Mesenchymal stem cell (in vitro differentiated cells and primary cell): ENCODE results near the gene MTMR11.
A peak's percentile ranks its signal among the peaks of the same experiment; 100 is the strongest.
"Not testable (repeated sequence)": the region's sequence is repeated elsewhere in the genome, so short reads cannot be mapped to it uniquely, and the experiment has no call there.

Experiments used
- DNase-seq: peaks from one replicate; pipeline ENCODE4 v3.0.0-alpha.2; 2013
- H2AFZ ChIP-seq: one replicate; pipeline ENCODE4 v1.6.1; 2013; ENCODE audit warnings: low read depth, mild to moderate bottlenecking, control low read depth, inconsistent platforms, low read length, moderate library complexity
- H2AK5ac ChIP-seq: 2 replicates; pipeline ENCODE4 v1.6.1; 2013; ENCODE audit warnings: low read length, moderate library complexity, mild to moderate bottlenecking, inconsistent platforms; ENCODE audit not compliant: severe bottlenecking
- H2BK120ac ChIP-seq: one replicate; pipeline ENCODE4 v1.6.1; 2013; ENCODE audit warnings: low read depth, mild to moderate bottlenecking, inconsistent platforms, low read length, moderate library complexity
- H2BK12ac ChIP-seq, 2 experiments: one replicate each; pipeline ENCODE4 v1.6.1; 2013; ENCODE audit warnings: inconsistent platforms in 2 of 2, low read length in 2 of 2, mild to moderate bottlenecking in 2 of 2, moderate library complexity in 2 of 2, control low read depth in 1 of 2
- H2BK15ac ChIP-seq: one replicate; pipeline ENCODE4 v1.6.1; 2013; ENCODE audit warnings: mild to moderate bottlenecking, low read depth, inconsistent platforms; ENCODE audit not compliant: poor library complexity, severe bottlenecking
- H2BK5ac ChIP-seq: 2 replicates; pipeline ENCODE4 v1.6.1; 2013; ENCODE audit warnings: low read depth, mild to moderate bottlenecking, low read length, control low read depth, inconsistent platforms; ENCODE audit not compliant: poor library complexity, severe bottlenecking
- H3K14ac ChIP-seq, 2 experiments: one replicate each; pipeline ENCODE4 v1.6.1; 2013; ENCODE audit warnings: inconsistent platforms in 2 of 2, low read length in 2 of 2, control low read depth in 1 of 2, mild to moderate bottlenecking in 1 of 2, moderate library complexity in 1 of 2
- H3K18ac ChIP-seq, 2 experiments: one replicate each; pipeline ENCODE4 v1.6.1; 2013; ENCODE audit warnings: inconsistent platforms in 2 of 2, low read length in 2 of 2, control low read depth in 1 of 2, low read depth in 1 of 2, mild to moderate bottlenecking in 1 of 2
- H3K23ac ChIP-seq, 2 experiments: one replicate each; pipeline ENCODE4 v1.6.1; 2013; ENCODE audit warnings: inconsistent platforms in 2 of 2, low read length in 2 of 2, mild to moderate bottlenecking in 2 of 2, moderate library complexity in 2 of 2, control low read depth in 1 of 2
- H3K27ac ChIP-seq: 2 replicates; pipeline ENCODE4 v1.5.1; 2013; ENCODE audit warnings: mild to moderate bottlenecking, moderate library complexity, low read length, control low read depth, inconsistent platforms; ENCODE audit not compliant: poor library complexity, severe bottlenecking
- H3K27me3 ChIP-seq, 2 experiments: 2 replicates each; pipeline versions ENCODE4 v1.6.1 to v1.7.0; 2013; ENCODE audit warnings: low read length in 2 of 2, mild to moderate bottlenecking in 2 of 2, moderate library complexity in 2 of 2, control low read depth in 1 of 2, inconsistent platforms in 1 of 2; ENCODE audit not compliant: control insufficient read depth in 1 of 2, insufficient read depth in 1 of 2
- H3K36me3 ChIP-seq, 2 experiments: 2 replicates each; pipeline versions ENCODE4 v1.6.1 to v1.7.0; 2013; ENCODE audit warnings: low read length in 2 of 2, control low read depth in 1 of 2, inconsistent platforms in 1 of 2, low read depth in 1 of 2, mild to moderate bottlenecking in 1 of 2; ENCODE audit not compliant: insufficient read depth in 2 of 2, control insufficient read depth in 1 of 2
- H3K4ac ChIP-seq, 2 experiments: one replicate each; pipeline ENCODE4 v1.6.1; 2013; ENCODE audit warnings: inconsistent platforms in 2 of 2, low read length in 2 of 2, mild to moderate bottlenecking in 2 of 2, moderate library complexity in 2 of 2, control low read depth in 1 of 2, low read depth in 1 of 2
- H3K4me1 ChIP-seq: 2 replicates; pipeline ENCODE4 v1.6.1; 2013; ENCODE audit warnings: low read depth, low read length, control low read depth; ENCODE audit not compliant: control insufficient read depth, insufficient read depth
- H3K4me2 ChIP-seq: 2 replicates; pipeline ENCODE4 v1.6.1; 2013; ENCODE audit warnings: low read length, mild to moderate bottlenecking, inconsistent platforms; ENCODE audit not compliant: poor library complexity, severe bottlenecking
- H3K4me3 ChIP-seq, 2 experiments: 2 replicates each; pipeline versions ENCODE4 v1.5.1 to v1.7.0; 2013; ENCODE audit warnings: low read length in 2 of 2, mild to moderate bottlenecking in 2 of 2, control low read depth in 1 of 2, low read depth in 1 of 2; ENCODE audit not compliant: insufficient read depth in 1 of 2
- H3K79me1 ChIP-seq: replicated peaks from 2 replicates; pipeline ENCODE4 v1.6.1; 2013; ENCODE audit warnings: mild to moderate bottlenecking, control low read depth, low read length, inconsistent platforms; ENCODE audit not compliant: poor library complexity, severe bottlenecking
- H3K9ac ChIP-seq: 2 replicates; pipeline ENCODE4 v1.7.0; 2013; ENCODE audit warnings: mild to moderate bottlenecking, low read length, moderate library complexity
- H3K9me3 ChIP-seq: 2 replicates; pipeline ENCODE4 v1.7.0; 2013; ENCODE audit warnings: mild to moderate bottlenecking, low read length; ENCODE audit not compliant: control insufficient read depth
- H4K8ac ChIP-seq: one replicate; pipeline ENCODE4 v1.6.1; 2013; ENCODE audit warnings: inconsistent platforms, mild to moderate bottlenecking, low read length, moderate library complexity
- H4K91ac ChIP-seq: one replicate; pipeline ENCODE4 v1.6.1; 2013; ENCODE audit warnings: mild to moderate bottlenecking, low read length, inconsistent platforms
- WGBS: methylation state at CpG from one replicate; pipeline ENCODE4 v1.1.7; 2013; ENCODE audit warnings: mixed read lengths; 5-methylcytosine and 5-hydroxymethylcytosine counted together

The MTMR11 gene

GRCh38 chr1:149962736-149963135 lies 26.1 kb upstream of the MTMR11 start:
- Histone ChIP-seq H2BK12ac (no peak overlapping the region), H3K9ac (peak overlapping the region; percentile 52), H3K79me1 (peaks cover 26% of the 10 kb centered on the region), H3K9me3 (no peaks in the 10 kb centered on the region), H4K91ac (no peak overlapping the region), H3K27ac (no peak overlapping the region), H3K36me3 (peaks cover 46 to 94% of the 10 kb centered on the region in 2 experiments), H2BK120ac (no peak overlapping the region), H3K4me1 (no peaks in the 10 kb centered on the region), H4K8ac (no peak overlapping the region), H3K4ac (no peak overlapping the region), H3K27me3 (no peaks in the 10 kb centered on the region), H3K14ac (no peak overlapping the region), H3K18ac (no peak overlapping the region), H2AK5ac (no peak overlapping the region), H3K23ac (no peak overlapping the region), H3K4me3 (no peak overlapping the region), H2AFZ (no peak overlapping the region), H3K4me2 (no peak overlapping the region), H2BK5ac (no peak overlapping the region), H2BK15ac (no peak overlapping the region)
- DNase-seq, result peak; percentile 8
- WGBS, result 80% methylated on average over 2 of the region's 2 CpGs

DNA sequence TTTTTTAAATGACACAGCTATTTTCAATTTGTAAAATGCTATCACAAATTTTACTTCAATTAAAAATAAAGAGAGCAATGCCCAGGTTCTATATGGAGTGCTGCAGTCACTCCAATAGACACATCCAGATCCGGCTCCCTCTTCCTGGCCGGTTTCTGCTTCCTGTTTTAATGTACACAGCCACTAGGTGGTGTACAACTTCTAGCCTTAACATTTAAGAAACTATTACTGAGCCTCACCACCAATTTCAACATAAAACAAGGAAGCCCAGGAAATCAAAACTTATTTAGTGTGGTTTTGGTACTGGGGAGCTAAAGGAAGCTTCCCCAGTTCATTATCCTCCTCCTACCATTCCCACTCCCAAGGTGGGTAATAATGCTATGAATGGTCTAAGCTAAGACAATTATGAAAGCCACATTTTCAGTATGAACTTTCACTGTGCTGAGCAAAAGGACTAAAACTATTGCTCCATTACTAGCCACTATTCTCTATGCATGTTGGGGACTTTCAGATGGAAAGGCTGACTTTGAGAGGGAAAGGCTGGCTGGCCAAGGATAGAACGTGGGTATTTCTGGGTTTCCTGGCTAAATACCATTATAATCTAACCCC lies 25.5 kb upstream of the MTMR11 start:
- peak overlapping the region; percentile 52 for H3K9ac ChIP-seq
- H4K91ac ChIP-seq, result no peak overlapping the region
- 20% methylated on average over 3 of the region's 3 CpGs for WGBS
- no peak overlapping the region for H2AK5ac ChIP-seq
- H3K14ac ChIP-seq, result no peak overlapping the region
- no peaks in the 10 kb centered on the region for H3K4me1 ChIP-seq
- peaks cover 50 to 93% of the 10 kb centered on the region in 2 experiments for H3K36me3 ChIP-seq
- no peak overlapping the region for H3K23ac ChIP-seq
- no peak overlapping the region for H2BK12ac ChIP-seq
- no peak overlapping the region for H2BK120ac ChIP-seq
- H3K18ac ChIP-seq, result no peak overlapping the region
- peaks cover 24% of the 10 kb centered on the region for H3K79me1 ChIP-seq
- H2AFZ ChIP-seq, result no peak overlapping the region
- peak; percentile 81 for DNase-seq
- H3K4ac ChIP-seq, result no peak overlapping the region
- H3K4me3 ChIP-seq, result no peak overlapping the region
- H3K4me2 ChIP-seq, result no peak overlapping the region
- no peaks in the 10 kb centered on the region for H3K9me3 ChIP-seq
- no peaks in the 10 kb centered on the region for H3K27me3 ChIP-seq
- no peak overlapping the region for H2BK5ac ChIP-seq
- no peak overlapping the region for H4K8ac ChIP-seq
- no peak overlapping the region for H2BK15ac ChIP-seq
- H3K27ac ChIP-seq, result peak overlapping the region; percentile 23

DNA sequence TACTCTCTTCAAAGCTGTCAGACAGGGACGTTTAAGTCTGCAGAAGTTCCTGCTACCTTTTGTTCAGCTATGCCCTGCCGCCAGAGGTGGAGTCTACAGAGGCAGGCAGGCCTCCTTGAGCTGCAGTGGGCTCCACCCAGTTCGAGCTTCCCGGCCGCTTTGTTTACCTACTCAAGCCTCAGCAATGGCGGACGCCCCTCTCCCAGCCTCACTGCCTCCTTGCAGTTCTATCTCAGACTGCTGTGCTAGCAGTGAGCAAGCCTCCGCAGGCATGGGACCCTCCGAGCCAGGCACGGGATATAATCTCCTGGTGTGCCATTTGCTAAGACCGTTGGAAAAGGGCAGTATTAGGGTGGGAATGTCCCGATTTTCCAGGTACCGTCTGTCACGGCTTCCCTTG lies 20.9 kb upstream of the MTMR11 start:
- Histone ChIP-seq H3K79me1 (peaks cover 12% of the 10 kb centered on the region), H3K36me3 (peaks cover 28 to 53% of the 10 kb centered on the region in 2 experiments)
- not testable (repeated sequence) for DNase-seq, H4K8ac ChIP-seq, H3K27me3 ChIP-seq, H3K9me3 ChIP-seq, H2AFZ ChIP-seq, H3K4me2 ChIP-seq, H2AK5ac ChIP-seq, H3K14ac ChIP-seq, H2BK5ac ChIP-seq, H3K27ac ChIP-seq, H2BK15ac ChIP-seq, H3K4ac ChIP-seq, H3K18ac ChIP-seq, H3K4me3 ChIP-seq, H3K4me1 ChIP-seq, H4K91ac ChIP-seq, H2BK12ac ChIP-seq, H3K23ac ChIP-seq, H2BK120ac ChIP-seq, H3K9ac ChIP-seq
- WGBS, result over 99% methylated on average over 14 of the region's 14 CpGs

DNA sequence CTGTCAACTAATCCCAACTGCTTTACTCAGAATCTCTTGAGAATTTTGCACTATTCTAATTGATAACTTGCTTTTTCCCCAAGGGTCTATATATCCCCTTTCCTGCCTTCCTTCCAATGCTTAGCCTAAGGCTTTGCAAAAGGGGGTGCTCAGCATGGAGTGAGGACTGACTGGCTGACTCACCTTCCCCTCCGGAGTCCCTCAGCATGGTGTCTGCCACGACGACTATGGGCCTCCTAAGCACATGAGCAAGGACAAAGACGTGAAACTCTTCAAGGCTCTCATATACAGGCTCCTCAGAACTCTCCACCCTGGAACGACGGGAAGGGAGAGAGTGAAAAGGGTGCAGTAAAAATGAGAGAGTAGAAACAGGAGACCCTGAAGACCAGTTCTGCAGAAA lies 13.2 kb upstream of the MTMR11 start:
- no peak overlapping the region for H3K14ac ChIP-seq

More for the DNA sequence above, 13.2 kb upstream of the MTMR11 start:
- Histone ChIP-seq H3K18ac (no peak overlapping the region), H2BK5ac (no peak overlapping the region), H2BK120ac (no peak overlapping the region), H3K27ac (no peak overlapping the region), H3K4ac (no peak overlapping the region), H3K79me1 (peaks cover 4% of the 10 kb centered on the region), H3K4me2 (no peak overlapping the region), H3K9me3 (no peaks in the 10 kb centered on the region), H3K9ac (no peak overlapping the region), H2BK15ac (no peak overlapping the region), H2AFZ (no peak overlapping the region), H3K4me1 (peaks cover 1% of the 10 kb centered on the region), H2AK5ac (no peak overlapping the region), H4K91ac (no peak overlapping the region), H3K27me3 (no peaks in the 10 kb centered on the region), H4K8ac (no peak overlapping the region), H2BK12ac (no peak overlapping the region), H3K4me3 (no peak overlapping the region), H3K23ac (no peak overlapping the region), H3K36me3 (peaks cover 25 to 55% of the 10 kb centered on the region in 2 experiments)
- no peak for DNase-seq
- WGBS, result 95% methylated on average over 3 of the region's 6 CpGs
